GM18519 (cell line): ENCODE data around the gene ZFPM1.
"Not testable (repeated sequence)": the region's sequence is repeated elsewhere in the genome, so short reads cannot be mapped to it uniquely, and the experiment has no call there.

Experiments used
- ATAC-seq: cut with Tn5 transposase; IDR thresholded peaks from one replicate; pipeline ENCODE4 v1.9.1; 2021; ENCODE audit warnings: mild to moderate bottlenecking, moderate library complexity; ENCODE audit not compliant: unreplicated experiment, low FRiP score

Gene ZFPM1

DNA sequence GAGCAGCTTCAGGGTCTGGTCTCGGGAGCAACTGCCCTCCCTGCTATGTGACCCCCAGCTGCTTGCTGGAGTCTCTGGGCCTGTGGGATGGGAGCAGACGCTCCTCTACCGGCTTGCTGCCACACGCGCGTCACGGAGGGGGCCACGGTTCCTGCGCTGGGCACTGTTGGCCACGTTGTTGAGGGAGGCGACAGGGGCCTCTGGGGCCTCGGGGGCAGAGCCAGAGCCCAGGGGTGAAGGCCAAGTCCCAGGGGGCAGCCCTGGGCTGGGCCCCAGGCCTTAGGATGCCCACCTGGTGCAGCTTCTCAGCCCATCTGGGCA, 56.6 kb downstream of the ZFPM1 start:
- no peak for ATAC-seq

GRCh38 chr16:88510091-88510994, 57.3 kb downstream of the ZFPM1 start:
- ATAC-seq: no peak

GRCh38 chr16:88511060-88511459, 58.0 kb downstream of the ZFPM1 start:
- no peak for ATAC-seq

- no peak for ATAC-seq
Observed at GRCh38 chr16:88511906-88512305, 58.8 kb downstream of the ZFPM1 start.

- no peak for ATAC-seq
Observed at GRCh38 chr16:88512728-88513696, 59.9 kb downstream of the ZFPM1 start.

- no peak for ATAC-seq
Observed at GRCh38 chr16:88514070-88514469, 61.0 kb downstream of the ZFPM1 start.

- ATAC-seq: no peak
Observed at GRCh38 chr16:88514526-88515232, 61.6 kb downstream of the ZFPM1 start.

DNA sequence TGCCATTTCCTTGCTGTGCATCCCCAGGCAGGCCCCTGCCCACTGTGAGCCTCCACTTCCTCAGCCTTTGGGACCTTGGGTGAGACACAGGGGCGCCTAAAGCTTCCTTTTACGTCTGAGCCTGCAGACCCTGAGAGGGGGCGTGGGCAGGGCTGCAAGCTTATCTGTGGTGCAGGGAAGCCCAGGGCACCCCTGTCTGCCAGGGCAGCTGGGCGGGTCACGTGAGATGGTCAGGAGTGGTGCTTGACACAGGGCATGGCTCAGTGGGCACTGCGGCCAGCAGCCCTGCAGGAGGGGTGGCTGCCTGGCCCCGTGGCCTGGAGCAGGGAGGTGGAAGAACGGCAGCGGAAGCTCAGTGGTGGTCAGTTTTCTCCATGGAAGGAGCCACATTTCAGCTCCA, 62.3 kb downstream of the ZFPM1 start:
- ATAC-seq: no peak

- no peak for ATAC-seq
Observed at GRCh38 chr16:88515925-88516594, 63.0 kb downstream of the ZFPM1 start.

GRCh38 chr16:88516601-88517061, 63.6 kb downstream of the ZFPM1 start:
- ATAC-seq: no peak

DNA sequence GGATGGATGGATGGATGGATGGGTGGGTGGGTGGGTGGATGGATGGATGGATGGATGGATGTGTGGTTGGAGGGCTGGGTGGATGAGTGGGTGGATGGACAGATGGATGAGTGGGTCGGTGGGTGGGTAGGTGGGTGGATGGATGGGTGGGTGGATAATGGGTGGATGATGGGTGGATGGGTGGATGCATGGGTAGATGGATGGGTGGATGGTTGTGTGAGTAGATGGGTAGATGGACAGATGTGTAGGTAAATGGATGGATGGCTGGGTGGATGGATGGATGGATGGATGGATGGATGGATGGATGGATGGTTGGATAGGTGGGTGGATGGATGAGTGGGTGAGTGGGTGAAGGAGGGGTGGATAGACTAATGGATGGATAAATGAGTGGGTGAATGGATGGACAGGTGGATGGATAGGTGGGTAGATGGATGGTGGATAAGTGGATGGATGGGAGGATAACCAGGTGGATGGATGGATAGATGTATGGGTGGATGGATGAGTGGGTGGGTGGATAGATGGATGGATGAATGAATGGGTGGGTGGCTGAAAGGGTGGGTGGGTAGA, 64.2 kb downstream of the ZFPM1 start:
- ATAC-seq: not testable (repeated sequence)

GRCh38 chr16:88518411-88519111, 65.5 kb downstream of the ZFPM1 start:
- ATAC-seq: not testable (repeated sequence)

DNA sequence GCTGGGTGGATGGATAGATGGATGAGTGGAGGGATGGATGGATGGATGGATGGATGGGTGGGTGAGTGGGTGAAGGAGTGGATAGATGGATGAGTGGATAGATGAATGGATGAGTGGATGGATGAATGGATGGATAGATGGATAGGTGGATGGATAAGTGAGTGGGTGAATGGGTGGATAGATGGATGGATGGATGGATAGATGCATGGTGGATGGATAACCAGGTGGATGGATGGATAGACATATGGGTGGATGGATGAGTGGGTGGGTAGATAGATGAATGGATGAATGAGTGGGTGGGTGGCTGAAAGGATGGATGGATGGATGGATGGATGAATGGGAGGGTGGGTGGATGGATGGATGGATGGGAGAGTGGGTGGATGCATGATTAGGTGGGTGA, 66.2 kb downstream of the ZFPM1 start:
- no peak for ATAC-seq

DNA sequence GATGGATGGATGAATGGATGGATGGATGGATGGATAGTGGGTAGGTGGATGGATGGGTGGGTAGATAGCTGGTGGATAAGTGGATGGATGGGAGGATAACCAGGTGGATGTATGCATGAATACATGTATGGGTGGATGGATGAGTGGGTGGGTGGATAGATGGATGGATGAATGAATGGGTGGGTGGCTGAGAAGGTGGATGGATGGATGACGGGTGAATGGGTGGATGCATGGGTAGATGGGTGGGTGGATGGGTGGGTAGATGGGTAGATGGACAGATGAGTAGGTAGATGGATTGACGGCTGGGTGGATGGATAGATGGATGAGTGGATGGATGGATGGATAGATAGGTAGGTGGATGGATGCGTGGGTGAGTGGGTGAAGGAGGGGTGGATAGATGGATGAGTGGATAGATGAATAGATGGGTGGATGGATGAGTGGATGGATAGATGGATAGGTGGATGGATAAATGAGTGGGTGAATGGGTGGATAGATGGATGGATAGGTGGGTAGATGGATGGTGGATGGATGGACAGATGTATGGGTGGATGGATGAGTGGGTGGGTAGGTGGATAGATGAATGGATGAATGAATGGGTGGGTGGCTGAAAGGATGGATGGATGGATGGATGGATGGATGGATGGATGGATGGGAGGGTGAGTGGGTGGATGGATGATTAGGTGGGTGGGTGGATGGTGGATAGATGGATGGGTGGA, 67.0 kb downstream of the ZFPM1 start:
- ATAC-seq: no peak

DNA sequence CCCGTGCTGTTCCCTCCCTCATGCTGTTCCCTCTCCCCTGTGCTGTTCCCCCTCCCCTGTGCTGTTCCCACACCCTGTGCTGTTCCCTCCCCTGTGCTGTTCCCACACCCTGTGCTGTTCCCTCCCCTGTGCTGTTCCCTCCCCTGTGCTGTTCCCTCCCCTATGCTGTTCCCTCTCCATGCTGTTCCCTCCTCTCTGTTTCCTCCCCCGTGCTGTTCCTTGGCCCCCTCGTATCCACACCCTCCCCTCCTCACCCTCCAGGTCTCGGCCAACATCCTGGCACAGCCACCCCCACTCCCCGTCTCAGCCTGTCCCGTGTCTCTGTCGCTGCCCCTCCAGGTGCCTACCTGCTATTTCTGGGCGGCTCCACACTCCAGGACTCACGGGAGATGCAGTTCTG, 68.6 kb downstream of the ZFPM1 start:
- no peak for ATAC-seq

DNA sequence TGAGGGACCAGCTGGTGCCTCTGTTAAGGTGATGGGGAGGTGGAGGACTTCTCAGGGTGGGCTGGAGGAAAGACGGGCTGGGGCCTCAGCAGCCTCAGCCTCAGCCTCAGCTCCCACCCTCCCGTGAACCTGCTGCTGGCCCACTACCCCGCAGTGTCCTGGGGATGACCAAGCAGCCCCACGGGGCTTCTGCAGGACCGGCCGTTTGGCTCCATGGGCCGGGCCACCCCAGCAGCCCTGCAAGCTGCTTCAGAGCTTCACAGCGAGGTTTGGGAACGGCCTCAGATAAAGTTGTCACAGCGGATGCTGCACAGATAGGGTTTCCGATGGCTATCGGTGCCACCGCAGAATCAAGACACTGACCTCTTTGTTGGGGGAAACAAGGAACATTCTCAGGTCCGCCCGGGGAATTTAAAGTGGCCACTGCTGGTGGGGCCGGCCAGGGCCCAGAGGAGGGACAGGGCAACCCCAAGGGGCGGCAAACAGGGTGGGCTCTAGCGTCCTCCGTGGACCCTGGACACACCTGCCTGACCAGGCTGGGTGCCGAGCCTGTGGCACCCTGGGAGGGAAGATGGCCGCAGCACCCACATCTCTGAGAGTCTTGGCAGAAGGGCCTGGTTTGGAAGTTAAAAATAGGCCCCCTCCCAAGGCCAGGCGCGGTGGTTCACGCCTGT, 69.3 kb downstream of the ZFPM1 start:
- no peak for ATAC-seq

GRCh38 chr16:88523309-88524161, 70.5 kb downstream of the ZFPM1 start:
- no peak for ATAC-seq
